Ramos (cell line): Measurements from ENCODE around the gene ACYP2.
"Not testable (repeated sequence)": the region's sequence is repeated elsewhere in the genome, so short reads cannot be mapped to it uniquely, and the experiment has no call there.

Experiments used
- in situ Hi-C: fragments of 300-500 bp; cut with MboI; formaldehyde crosslinking; loops from one replicate; pipeline ENCODE4 v1.14.3; 2022; ENCODE audit warnings: low sequenced_read_pairs; ENCODE audit not compliant: unreplicated experiment

ACYP2 gene

DNA sequence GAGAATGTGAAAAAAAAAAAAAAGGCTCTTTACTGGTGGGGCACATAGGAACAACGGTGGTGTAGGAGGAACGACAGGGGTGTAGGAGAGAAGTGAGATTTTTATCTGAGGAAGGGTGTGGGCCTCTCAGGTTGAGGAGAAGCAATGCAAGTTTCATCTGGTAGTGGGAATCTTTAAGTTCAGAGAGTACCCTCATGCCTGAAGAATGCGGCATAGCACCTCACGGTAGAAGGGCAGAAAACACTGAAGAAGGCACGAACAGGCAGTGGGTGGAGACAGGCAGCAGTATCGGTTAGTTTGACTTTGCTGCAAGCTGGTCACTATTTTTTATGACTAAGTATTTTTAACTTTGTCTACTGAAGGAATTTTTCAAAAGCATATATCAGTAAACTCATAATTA lies 192.8 kb downstream of the ACYP2 start:
- in situ Hi-C loops: no loop called here

DNA sequence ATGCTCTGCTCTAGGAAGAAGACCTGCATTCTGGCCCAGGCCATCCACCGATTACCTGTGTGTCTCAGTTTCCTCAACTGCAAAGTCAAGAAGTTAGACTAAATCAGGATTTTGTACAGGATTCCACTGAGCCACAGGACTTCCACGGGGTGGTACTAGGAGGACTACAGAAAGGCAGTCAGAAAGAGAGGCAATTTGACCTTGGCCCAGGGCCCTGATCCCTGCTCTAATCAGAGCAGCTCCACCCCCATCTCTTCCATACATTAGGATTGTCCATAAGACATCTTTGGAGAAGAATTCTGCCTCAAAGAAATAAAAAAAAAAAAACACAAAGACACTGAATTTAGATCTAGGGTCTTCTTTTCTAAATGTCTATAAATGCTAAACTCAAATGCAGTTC lies 193.4 kb downstream of the ACYP2 start:
- in situ Hi-C loops: no loop called here

DNA sequence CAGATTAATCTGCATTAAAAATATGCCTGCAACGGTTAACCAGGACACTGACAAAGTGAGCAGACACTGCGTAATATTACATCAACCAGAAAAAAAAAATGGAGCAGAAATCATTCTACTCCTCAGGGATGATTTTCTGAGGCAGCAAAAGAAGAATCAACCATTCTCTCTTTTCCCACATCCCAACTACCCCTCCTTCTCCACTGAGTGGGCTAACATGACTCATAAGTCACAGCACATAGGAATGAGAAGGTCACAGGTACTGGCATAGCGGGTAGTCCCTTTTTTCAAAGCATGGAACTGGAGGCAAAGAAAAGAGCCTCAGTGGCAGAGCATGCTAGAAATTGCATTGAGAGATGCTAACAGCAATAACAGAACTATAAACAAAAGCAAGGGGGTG lies 194.9 kb downstream of the ACYP2 start:
- in situ Hi-C loops: no loop called here

DNA sequence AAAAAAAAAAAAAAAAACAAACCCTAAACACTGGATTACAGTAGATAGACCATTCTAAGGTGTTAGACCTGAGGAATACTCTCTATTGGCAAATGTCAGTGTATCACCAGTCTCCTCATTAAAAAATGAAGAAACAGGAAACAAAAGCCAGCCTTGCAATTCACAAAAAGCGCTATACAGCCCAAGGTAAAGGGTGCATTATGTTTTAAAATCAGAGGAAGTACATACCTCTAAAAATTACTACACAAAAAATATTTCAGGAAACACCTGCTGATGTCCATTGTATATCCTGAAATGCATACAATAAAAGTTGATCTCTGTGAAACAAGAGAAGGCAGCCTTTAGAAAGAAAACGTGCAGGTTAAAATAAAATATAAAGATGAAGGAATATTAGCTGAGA lies 195.5 kb downstream of the ACYP2 start:
- in situ Hi-C loops: no loop called here

DNA sequence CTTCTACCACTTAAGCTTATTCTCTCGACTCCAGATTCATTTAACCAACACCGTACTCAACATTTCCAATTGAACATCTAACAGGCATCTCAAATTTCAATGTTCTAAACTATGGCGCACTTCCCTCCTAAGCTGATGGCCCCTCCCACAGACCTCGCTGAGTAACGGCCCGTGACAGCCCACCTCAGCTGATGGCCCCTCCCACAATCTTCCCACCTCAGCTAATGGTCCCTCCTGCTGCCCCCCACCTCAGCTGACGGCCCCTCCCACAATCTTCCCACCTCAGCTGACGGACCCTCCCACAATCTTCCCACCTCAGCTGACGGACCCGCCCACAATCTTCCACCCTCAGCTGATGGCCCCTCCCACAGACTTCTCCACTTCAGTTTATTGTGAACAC lies 197.7 kb downstream of the ACYP2 start:
- in situ Hi-C loops: no loop called here

DNA sequence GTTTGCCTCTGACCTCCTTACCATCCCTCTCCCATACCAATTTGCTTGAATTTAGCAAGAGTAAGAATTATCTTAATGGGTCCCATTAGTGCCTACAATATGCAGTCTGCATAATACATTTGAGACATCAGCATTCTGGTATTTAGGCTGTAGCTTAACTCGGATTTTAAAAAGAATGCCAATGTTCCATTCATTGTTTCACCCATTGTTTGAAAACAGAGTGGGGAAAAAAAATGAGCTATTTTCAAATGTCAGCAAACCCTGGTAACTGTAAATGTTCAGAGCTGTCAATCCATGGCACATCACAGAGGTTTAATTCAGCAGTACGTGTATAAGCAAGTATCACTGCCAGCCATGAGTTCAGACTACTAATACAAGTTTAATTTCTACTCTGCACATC lies 202.6 kb downstream of the ACYP2 start:
- in situ Hi-C loops: no loop called here

DNA sequence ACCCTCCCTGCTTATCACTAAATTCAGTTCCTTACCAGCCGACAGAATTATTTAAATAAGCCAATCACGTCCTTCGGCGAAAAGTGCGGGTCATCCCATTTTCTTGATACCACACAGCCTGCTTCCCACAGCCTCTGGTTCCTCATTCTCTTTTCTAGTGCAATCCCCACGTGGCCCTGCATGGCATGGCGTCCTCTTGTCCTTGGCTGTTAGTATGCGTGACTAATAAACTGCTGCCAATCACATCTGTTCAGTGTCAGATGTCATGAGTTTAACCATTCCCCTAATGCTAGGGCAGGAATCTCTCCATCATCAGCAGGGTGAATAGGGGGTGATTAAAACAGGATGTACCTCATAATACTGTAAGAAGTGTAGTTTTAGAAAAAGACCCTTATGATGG lies 203.4 kb downstream of the ACYP2 start:
- in situ Hi-C loops: no loop called here

DNA sequence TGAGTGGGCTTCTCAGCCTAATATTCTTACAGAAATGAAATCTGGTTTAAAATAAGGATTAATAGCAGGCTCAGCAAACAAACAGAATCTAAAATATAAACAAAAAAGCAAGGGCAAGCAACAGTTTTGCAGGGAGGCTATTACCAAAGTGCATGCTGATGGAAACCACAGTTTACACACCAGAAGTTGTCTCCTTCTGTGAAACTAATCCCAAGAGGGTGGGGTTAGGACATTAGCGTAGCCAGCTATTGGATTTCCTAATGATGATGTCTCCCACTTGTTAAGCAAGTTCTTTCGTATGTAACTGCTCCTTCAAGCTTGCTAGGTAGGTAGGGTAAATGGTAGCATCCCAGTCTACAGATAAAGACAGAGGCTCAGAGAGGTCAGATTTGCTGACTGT lies 205.6 kb downstream of the ACYP2 start:
- in situ Hi-C loops: no loop called here

DNA sequence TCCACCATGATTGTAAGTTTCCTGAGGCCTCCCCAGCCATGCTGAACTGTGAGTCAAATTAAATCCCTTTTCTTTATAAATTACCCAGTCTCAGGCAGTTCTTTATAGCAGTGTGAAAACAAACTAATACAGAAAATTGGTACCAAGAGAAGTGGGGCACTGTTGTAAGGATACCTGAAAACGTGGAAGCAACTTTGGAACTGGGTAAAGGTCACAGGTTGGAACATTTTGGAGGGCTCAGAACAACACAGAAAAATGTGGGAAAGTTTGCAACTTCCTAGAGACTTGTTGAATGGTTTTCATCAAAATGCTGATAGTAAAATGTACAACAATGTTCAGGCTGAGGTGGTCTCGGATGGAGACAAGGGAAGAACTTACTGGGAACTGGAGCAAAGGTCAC lies 209.1 kb downstream of the ACYP2 start:
- in situ Hi-C loops: not testable (repeated sequence)

DNA sequence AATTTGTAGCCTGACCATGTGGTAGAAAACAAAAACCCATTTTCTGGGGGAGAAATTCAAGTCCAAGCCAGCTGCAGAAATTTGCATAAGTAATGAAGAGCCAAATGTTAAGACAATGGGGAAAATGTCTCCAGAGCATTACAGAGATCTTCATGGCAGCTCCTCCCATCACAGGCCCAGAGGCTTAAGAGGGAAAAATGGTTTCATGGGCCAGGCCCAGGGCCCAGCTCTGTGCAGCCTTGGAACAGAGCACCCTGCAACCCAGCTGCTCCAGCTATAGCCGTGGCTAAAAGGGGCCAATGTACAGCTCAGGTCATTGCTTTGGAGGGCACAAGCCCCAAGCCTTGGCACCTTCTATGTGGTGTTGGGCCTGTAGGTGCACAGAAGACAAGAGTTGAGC lies 209.7 kb downstream of the ACYP2 start:
- in situ Hi-C loops: no loop called here

DNA sequence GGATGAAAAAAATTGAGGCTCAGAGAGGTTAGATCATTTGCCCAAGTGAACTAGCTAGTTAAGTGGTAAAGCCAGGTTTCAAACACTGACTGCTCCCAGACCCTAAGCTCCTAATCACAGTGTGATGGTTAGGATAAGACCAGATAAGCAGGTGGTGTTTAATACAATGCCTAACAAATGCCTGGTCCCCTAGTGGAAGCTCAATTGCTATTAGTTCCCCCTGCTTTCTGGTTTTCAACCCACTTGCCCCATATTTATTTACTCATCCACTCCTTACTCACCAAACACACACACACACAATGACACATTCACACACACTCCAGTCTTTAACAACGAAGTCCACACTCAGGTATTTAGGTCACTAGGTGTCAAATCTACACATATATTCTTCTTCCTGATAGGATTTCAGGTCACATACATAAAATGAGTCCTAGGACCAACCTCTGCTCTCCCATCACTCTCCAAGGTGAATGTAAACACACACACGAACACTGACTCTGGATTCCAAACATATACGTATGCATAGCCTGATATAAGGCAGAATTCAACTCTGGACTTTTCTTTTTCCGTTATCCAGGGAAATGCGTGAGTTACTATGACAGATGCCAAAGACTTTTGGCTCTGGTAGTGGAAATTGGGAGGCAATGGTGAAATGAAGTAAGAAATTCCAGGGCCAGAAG lies 214.2 kb downstream of the ACYP2 start:
- in situ Hi-C loops: no loop called here

DNA sequence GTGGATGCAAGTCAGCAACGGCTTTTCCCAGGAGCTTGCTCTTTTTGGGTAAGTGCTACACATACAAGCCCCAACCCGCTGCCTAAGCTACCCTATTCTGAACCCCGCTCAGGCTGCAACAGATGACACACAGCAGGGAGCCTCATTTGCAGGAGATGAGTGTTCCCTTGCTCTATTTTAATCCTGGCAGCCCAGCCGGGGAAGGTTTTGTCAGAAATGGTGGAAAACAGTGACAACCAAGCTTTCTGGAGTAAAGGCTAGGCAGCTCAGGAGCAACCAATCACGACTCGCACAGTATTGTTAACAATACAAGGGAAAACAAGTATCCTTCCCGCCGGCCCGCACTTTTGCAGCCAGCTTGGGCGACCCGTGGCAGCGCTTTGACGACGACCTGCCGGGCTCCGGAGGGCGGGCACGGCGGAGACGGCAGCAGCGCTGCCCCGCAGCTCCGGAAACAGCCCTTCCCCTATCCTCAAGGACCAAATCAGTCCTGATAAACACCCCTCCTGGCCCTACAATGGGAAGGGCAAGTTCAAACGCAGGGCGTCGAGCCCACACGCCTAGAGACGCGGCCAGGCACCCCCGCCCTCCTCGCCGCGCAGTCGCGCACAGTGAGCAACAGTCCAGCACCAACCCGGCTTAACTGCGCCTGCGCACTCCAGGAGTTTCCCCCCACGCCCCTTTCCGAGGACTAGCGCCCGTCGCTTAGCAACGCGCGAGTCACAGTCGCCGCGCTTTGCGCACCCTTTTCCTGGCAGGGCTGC lies 214.9 kb downstream of the ACYP2 start:
- in situ Hi-C loops: no loop called here

DNA sequence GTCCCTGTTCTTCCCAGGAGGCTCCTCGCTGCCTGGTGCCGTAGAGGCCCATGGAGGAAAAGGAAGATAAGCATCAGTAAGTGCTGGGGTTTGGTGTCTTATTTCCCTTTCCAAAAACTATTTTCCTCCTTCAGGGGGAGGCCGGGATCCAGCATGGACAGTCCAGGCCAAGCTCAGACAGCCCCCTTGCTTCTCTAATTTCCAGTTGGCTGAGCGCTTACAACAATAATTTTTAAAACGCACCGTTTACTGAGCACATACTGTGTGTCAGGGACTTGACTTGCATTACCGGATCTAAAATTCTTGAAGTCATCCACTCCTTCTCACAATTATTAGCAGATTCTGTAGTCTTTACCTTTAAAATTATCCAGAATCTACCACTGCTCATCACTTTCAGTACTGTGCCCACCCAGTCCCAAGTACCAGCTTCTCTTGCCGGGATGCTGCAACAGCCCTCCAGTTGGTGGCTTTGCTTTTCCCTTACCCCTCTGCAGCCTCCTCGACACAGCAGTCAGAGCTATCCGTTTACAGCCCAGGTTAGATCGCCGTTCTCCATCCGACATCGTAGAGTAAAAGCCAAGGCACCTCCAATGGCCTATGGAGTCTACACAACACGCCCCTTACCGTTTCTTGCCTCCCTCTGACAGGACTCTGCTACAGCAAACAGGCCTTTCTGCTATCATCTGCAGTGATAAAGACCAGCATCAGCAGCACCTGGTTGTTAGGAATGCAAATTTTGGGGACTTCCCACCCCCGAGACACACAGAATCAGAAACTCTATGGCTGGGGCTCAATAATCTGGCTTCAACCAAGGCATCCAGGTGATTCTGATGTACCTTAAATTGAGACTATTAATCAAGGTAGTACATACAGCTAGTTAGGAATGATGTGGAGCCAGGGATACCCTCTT lies 215.8 kb downstream of the ACYP2 start:
- in situ Hi-C loops: no loop called here

DNA sequence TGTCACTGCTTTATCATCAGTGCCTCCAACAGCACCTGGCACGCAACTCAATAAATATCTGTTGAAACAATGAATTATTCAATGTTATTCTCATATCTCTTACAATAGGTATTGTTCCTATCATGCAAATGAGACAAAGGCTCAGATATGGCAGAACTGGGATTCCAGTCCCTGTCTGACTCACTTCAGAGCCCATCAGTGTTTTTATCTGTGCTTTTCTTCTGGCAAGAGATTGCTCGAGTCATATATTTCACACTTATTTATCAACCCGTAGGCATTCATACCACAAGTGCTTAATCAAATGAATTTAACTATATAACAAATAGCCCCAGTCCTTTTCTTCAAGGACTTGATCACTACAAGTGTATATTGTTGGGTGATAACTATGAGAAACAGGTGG lies 217.0 kb downstream of the ACYP2 start:
- in situ Hi-C loops: no loop called here

DNA sequence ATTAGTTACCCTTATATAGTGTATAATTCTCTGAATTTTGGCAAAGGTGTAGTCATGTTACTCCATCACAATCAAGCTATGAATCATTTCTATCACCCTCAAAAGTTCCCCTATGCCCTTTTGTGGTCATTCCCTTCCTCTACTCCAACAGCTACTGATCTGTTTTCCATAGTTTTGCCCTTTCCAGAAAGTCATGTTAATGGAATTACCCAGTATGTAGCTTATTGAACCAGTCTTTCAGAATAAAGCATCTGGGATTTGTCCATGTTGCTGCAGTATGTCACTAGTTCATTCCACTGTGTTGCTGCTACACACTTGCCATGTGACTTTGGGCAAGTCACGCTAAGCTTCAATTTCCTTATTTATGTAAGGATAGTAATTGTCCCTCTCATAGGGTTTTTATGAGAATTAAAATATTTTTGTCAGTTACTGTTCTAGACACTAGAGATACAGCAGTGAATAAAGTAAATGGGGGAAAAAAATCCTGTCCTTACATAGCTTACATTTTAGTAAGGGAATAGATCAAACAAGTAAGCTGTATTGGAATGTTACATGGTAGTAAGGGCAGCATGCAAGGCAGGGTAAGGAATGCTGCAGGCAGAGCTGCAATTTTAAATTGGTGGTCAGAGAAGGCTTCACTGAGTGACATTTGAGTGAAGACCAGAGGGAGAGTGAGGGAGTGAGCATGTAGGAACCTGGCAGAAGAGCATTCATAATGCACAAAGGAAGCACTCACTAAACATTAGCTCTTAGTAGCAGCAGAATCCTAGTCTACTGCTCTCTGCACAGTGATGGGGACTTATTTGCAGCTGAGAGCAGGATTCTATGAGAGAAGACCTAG lies 220.9 kb downstream of the ACYP2 start:
- in situ Hi-C loops: no loop called here

DNA sequence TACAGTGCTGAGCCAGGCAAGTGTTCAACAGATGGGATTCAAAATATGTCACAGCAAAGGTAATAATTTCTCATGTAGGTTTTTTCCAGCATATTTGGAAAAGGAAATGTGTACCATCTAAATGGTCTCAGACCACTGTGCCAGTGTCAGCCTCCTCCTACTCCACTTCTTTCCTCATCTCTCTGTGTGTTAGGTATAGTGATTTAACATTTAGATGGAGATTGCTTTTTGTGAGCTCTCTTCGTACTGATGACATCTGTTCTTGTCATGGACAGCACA lies 221.5 kb downstream of the ACYP2 start:
- in situ Hi-C loops: no loop called here

DNA sequence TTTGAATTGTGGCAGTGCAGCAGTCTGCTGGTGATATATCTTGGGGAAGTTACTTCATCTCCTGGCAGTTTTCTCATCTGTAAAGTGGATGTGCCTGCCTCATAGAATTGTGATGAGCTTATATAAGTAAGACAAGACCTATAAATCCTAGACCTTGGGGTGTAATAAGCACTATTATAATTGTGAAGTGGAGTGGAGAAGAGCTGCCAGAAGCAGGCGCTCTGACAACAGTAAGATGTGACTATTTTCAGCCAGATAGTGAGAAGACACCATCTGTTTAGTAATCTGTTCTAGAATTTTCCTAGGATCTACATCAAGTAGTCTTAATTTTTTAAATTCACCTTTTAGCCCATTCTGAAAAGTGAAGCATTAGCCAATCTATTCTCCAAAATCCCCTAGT lies 226.2 kb downstream of the ACYP2 start:
- in situ Hi-C loops: no loop called here

DNA sequence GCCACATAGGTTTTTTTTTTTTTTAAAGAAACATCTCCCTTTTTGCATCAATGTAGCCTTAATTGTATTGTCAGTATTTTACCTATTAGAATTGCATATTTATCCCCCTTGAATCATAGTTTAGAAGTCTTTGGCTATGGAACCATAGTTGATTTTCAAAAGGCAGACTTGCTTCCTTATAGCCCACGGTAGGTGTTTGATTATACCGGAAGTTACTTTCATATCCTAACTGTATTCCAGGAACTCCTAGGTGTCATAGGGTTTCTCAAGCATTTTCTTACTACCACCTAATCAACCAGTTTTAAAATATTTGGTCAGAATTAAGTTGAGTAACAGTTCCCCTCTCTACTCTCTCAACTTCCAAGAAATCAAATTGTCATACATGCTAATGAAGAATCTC lies 227.2 kb downstream of the ACYP2 start:
- in situ Hi-C loops: no loop called here

DNA sequence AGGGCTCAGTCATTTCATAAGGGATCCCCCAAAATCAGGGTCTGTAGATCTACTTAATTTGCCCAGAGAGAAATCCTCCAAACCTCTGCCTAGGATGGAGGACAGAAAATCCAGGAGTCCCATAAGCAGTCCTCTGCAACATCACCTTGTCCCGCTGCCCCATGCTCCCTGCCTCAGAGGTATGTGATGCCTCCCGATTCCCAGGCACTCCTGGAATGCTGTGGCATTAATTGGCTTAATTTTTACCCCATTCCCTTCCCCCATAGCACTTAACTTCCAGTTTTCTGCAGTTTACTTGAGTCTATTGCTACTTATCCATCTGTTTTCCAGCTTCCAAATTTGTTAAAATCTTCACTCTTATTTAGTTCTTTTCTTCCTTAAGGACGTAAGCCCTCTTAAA lies 232.2 kb downstream of the ACYP2 start:
- in situ Hi-C loops: no loop called here

DNA sequence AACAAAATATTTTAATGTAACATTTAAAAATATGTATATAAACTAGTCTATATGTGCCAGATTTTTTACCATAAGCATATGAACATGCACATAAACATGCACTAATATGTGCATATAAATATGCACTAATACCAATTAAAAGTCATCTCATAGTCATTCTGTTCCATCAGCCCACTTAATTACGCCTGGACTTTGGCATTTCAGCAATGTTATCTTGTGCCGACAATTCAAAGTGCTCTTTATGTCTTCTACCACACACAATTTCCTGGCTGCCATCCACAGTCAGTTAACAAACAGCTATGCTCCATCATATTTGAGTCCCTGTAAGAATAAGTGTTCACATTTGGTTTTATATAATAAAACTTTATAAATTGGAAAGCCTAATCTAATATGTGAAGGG lies 233.2 kb downstream of the ACYP2 start:
- in situ Hi-C loops: no loop called here
